Endothelial cell of umbilical vein (primary cell): ENCODE results near the gene MMP14. TPM values are rescaled to one million over a fixed set of nuclear protein-coding genes. Genes with fewer than 3 reads are reported as not detected.

Experiments used
- BruUV-seq: library from RNA; stranded (reverse); fragments of 400-500 nt; replicated peaks from 2 replicates; lab custom pipeline; 2021; lab: Mats Ljungman, UMichigan
- CTCF ChIA-PET: fragments of 300-600, 350-600 bp; sonication (Branson Sonifier 250); formaldehyde crosslinking; loops from one replicate; lab custom pipeline; 2021; ENCODE audit warnings: antibody characterized with exemption, inconsistent platforms; lab: Charles Lee
- POLR2A ChIA-PET: fragments of 300-600, 350-600 bp; sonication (Branson Sonifier 250); formaldehyde crosslinking; loops from one replicate; lab custom pipeline; 2021; ENCODE audit warnings: antibody characterized with exemption, inconsistent platforms; lab: Charles Lee
- DNase-seq: peaks from one replicate; pipeline ENCODE4 v3.0.0-alpha.2; 2011; ENCODE audit warnings: low read depth, low spot score
- FAIRE-seq: peaks from 2 replicates; lab custom pipeline; 2011; peaks lifted over from hg19 to GRCh38; lab: Jason Lieb, UNC
- H2AFZ ChIP-seq: 2 replicates; pipeline ENCODE4 v1.6.0; 2012; ENCODE audit warnings: low read depth, low read length, control low read depth, inconsistent platforms
- H3K27ac ChIP-seq: 2 replicates; pipeline ENCODE4 v1.5.1; 2011; ENCODE audit warnings: low read depth, mild to moderate bottlenecking, control low read depth, low read length, moderate library complexity; ENCODE audit not compliant: insufficient read depth
- H3K27me3 ChIP-seq, 2 experiments: 2 replicates each; pipeline versions ENCODE4 v1.6.0 to v1.6.1; 2011; ENCODE audit warnings: low read length in 2 of 2, mixed read lengths in 1 of 2; ENCODE audit not compliant: control insufficient read depth in 2 of 2, insufficient read depth in 2 of 2
- H3K36me3 ChIP-seq, 2 experiments: 2 replicates in 1 of 2; 3 replicates in 1 of 2; pipeline ENCODE4 v1.5.1; 2011; ENCODE audit warnings: low read length in 2 of 2, mild to moderate bottlenecking in 1 of 2, moderate library complexity in 1 of 2; ENCODE audit not compliant: control insufficient read depth in 2 of 2, insufficient read depth in 2 of 2; ENCODE audit errors: extremely low read depth in 1 of 2
- H3K4me1 ChIP-seq: 3 replicates; pipeline ENCODE4 v1.5.1; 2011; ENCODE audit warnings: mild to moderate bottlenecking, low read length; ENCODE audit not compliant: control insufficient read depth, insufficient read depth; ENCODE audit errors: extremely low read depth
- H3K4me2 ChIP-seq: 2 replicates; pipeline ENCODE4 v1.6.1; 2011; ENCODE audit warnings: low read length, control low read depth, mixed read lengths; ENCODE audit not compliant: insufficient read depth
- H3K4me3 ChIP-seq, 3 experiments: fragments of 200-600 bp in 1 of 3; sonication (generic), shearing (Covaris generic) in 1 of 3; replicated peaks in 1 of 3; 2 replicates each; pipeline ENCODE4 v1.5.1; 2011 to 2016; ENCODE audit warnings: control low read depth in 3 of 3, low read length in 3 of 3, mild to moderate bottlenecking in 2 of 3, inconsistent platforms in 1 of 3, low read depth in 1 of 3, moderate library complexity in 1 of 3; ENCODE audit not compliant: insufficient read depth in 1 of 3
- H3K79me2 ChIP-seq: 2 replicates; pipeline ENCODE4 v1.6.0; 2012; ENCODE audit warnings: low read length, inconsistent platforms; ENCODE audit not compliant: control insufficient read depth, insufficient read depth
- H3K9ac ChIP-seq: replicated peaks from 2 replicates; pipeline ENCODE3; 2011; ENCODE audit warnings: low read length, control low read depth; ENCODE audit not compliant: insufficient read depth; ENCODE audit errors: extremely low read depth
- H3K9me1 ChIP-seq: replicated peaks from 3 replicates; pipeline ENCODE4 v1.6.0; 2011; ENCODE audit warnings: mild to moderate bottlenecking, low read length; ENCODE audit not compliant: control insufficient read depth, insufficient read depth; ENCODE audit errors: extremely low read depth
- H3K9me3 ChIP-seq: replicated peaks from 2 replicates; pipeline ENCODE4 v1.5.1; 2012; ENCODE audit warnings: low read length, inconsistent platforms; ENCODE audit not compliant: control insufficient read depth, insufficient read depth
- H4K20me1 ChIP-seq: replicated peaks from 2 replicates; pipeline ENCODE3; 2011; ENCODE audit warnings: mild to moderate bottlenecking, low read length; ENCODE audit not compliant: control insufficient read depth, insufficient read depth; ENCODE audit errors: extremely low read depth
- CTCF ChIP-seq, 2 donors: IDR thresholded peaks; 1 replicate in 1 of 2; 2 replicates in 1 of 2; pipeline ENCODE4 v1.5.1; 2011; ENCODE audit warnings: low read length in 2 of 2, mild to moderate bottlenecking in 2 of 2, moderate library complexity in 2 of 2, control low read depth in 1 of 2, inconsistent platforms in 1 of 2, low read depth in 1 of 2; ENCODE audit not compliant: insufficient read depth in 1 of 2; ENCODE audit errors: extremely low read depth in 1 of 2
- EZH2 ChIP-seq: IDR thresholded peaks from 2 replicates; pipeline ENCODE4 v1.6.1; 2012; ENCODE audit warnings: borderline replicate concordance, low read depth, mild to moderate bottlenecking, moderate library complexity, low read length, inconsistent platforms; ENCODE audit not compliant: severe bottlenecking
- FOS ChIP-seq: IDR thresholded peaks from 2 replicates; pipeline ENCODE4 v1.6.1; 2011; ENCODE audit warnings: mild to moderate bottlenecking, low read length, moderate library complexity, borderline replicate concordance; ENCODE audit not compliant: insufficient read depth
- GATA2 ChIP-seq: IDR thresholded peaks from 2 replicates; pipeline ENCODE4 v1.7.0; 2011; ENCODE audit warnings: low read depth, mild to moderate bottlenecking, moderate library complexity, mixed read lengths, low read length; ENCODE audit not compliant: insufficient read length, insufficient read depth
- JUN ChIP-seq: IDR thresholded peaks from 2 replicates; pipeline ENCODE4 v1.6.1; 2011; ENCODE audit warnings: borderline replicate concordance, low read depth; ENCODE audit not compliant: insufficient read length, insufficient read depth
- MAX ChIP-seq: IDR thresholded peaks from 2 replicates; pipeline ENCODE4 v1.6.1; 2011; ENCODE audit not compliant: insufficient read depth, insufficient read length
- MYC ChIP-seq: IDR thresholded peaks from one replicate; pipeline ENCODE4 v1.6.1; 2011; ENCODE audit warnings: mild to moderate bottlenecking, low read depth, low read length
- POLR2A ChIP-seq: IDR thresholded peaks from 2 replicates; pipeline ENCODE4 v1.6.1; 2012; ENCODE audit warnings: low read depth, mild to moderate bottlenecking, control low read depth, low read length
- POLR2AphosphoS5 ChIP-seq: IDR thresholded peaks from 2 replicates; pipeline ENCODE4 v1.6.1; 2012; ENCODE audit warnings: low read depth, mild to moderate bottlenecking, control low read depth, low read length, moderate library complexity; ENCODE audit not compliant: insufficient read depth
- dilution Hi-C: fragments of 300-500 bp; cut with MboI; formaldehyde crosslinking; loops from one replicate; pipeline ENCODE4 v1.15.0; 2019; ENCODE audit warnings: low sequenced_read_pairs; ENCODE audit not compliant: extremely low pct_ligation_motif_present
- intact Hi-C: fragments of 100-400 bp; cut with micrococcal nuclease; formaldehyde crosslinking; loops from one replicate; pipeline ENCODE4 v1.10.0; 2022
- polyA plus RNA-seq, 4 experiments: library from polyadenylated mRNA; depleted of rRNA in 3 of 4; stranded (reverse) in 3 of 4; unstranded in 1 of 4; fragments of >200 nt; gene quantifications; 2 replicates each; pipeline versions ENCODE4 v1.2.1 to v1.2.3, GENCODE V29; 2011 to 2012; ENCODE audit warnings: missing spikeins in 1 of 4
- total RNA-seq: library from RNA; stranded (reverse); gene quantifications from 2 replicates; pipeline ENCODE4 v1.2.3, GENCODE V29; 2021

MMP14 gene
- total and polyA plus RNA-seq, 2 donors (not counting 3 experiments of a cell fraction or from before 2014, with no cell fraction given) = 506 to 603 TPM

DNA sequence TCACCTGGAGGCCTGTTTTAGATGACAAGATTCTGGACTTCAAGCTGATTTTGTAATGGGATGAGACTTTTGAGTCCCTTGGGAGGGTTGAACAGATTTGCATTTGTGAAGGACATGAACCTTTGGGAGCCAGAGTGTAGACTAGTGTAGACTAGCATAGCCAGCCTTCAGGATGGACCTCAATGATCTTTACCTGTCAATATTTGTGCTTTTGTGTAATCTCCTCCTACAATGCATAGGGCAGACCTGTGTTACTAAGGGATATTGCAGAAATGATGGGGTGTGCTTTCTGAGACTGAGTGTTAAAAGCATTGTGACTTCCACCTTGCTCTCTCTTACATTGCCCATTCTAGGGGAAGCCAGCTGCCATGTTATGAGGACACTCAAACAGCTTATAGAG is 25.3 kb downstream of the MMP14 start:
- CTCF ChIA-PET = interaction anchor here (0.8 to 3.3 kb wide), 4 partner anchors 11 to 289 kb away, joined by 3 to 19 read pairs (median 3); partner anchors contain the start of gene LRP10
- TF ChIP-seq CTCF (IDR thresholded peaks at IDR 0.05; ENCODE audit: extremely low read depth in 1 of 2, insufficient read depth in 1 of 2, low read depth in 1 of 2, low read length in 2 of 2) = no peak
- TF ChIP-seq MAX = no peak
- TF ChIP-seq GATA2 = no peak
- TF ChIP-seq MYC = no peak
- no peak for TF ChIP-seq FOS
- TF ChIP-seq POLR2A = no peak
- no peak for TF ChIP-seq POLR2AphosphoS5
- no peak for TF ChIP-seq EZH2
- TF ChIP-seq JUN = no peak
- FAIRE-seq (no peak), DNase-seq (no peak)
- POLR2A ChIA-PET = no interaction called here
- Histone ChIP-seq H3K9ac (no peak overlapping the region), H2AFZ (no peak overlapping the region), H3K27me3 (no peaks in the 10 kb centered on the region), H4K20me1 (no peaks in the 10 kb centered on the region), H3K4me2 (no peak overlapping the region), H3K9me1 (no peaks in the 10 kb centered on the region), H3K36me3 (no peaks in the 10 kb centered on the region), H3K9me3 (no peaks in the 10 kb centered on the region), H3K27ac (no peak overlapping the region), H3K4me1 (no peaks in the 10 kb centered on the region), H3K4me3 (no peak overlapping the region), H3K79me2 (no peaks in the 10 kb centered on the region)
- BruUV-seq = no TSS peak
- intact Hi-C loops (no loop called here), dilution Hi-C loops (no loop called here)
